Stimulated activated CD8-positive, alpha-beta memory T cell treated with anti-CD3 and anti-CD28 coated beads, Interleukin-15, amount 100 ng/mL, for 24 hours (primary cell): Measurements from ENCODE around the gene SASH1.

ENCODE experiments used
- DNase-seq: peaks from one replicate; pipeline ENCODE4 v3.0.0-alpha.2; 2020; ENCODE audit warnings: low read depth

Gene SASH1

DNA sequence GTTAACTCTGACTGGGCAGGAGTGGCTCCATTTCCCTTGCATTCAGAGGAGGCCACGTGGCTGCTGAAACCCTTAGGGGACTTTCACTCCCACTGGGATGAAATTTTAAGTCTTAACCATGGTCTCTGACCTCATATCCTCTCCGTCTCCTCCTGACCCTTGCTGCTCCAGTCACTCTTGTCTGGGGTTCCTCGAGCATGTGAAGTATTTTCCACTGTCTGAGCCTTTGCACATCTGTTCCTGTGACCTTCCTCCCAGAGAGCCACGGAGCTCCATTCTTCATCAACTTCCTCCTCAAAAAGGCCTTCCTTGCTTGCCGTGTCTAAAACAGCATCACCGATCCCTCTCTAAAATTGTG lies 251.2 kb downstream of the SASH1 start:
- DNase-seq = no peak

DNA sequence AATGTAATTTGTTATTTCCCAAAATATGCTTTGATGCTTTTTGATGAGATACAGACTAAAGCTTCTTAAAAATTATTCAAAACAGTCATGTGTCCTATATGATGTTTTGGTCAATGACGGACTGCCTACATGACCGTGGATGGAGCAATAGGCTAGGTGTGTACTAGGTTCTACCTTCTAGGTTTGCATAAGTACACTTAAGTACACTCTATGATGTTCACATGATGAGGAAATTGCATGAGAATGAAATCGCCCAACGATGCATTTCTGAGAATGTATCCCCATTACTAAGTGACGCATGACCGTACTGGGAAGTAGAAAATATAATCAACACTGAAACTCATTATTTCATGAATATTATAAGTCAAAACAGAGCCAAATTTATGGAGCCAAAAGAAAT lies 252.9 kb downstream of the SASH1 start:
- DNase-seq = no peak

- DNase-seq = no peak
Observed at GRCh38 chr6:148596891-148597455, 254.3 kb downstream of the SASH1 start.

DNA sequence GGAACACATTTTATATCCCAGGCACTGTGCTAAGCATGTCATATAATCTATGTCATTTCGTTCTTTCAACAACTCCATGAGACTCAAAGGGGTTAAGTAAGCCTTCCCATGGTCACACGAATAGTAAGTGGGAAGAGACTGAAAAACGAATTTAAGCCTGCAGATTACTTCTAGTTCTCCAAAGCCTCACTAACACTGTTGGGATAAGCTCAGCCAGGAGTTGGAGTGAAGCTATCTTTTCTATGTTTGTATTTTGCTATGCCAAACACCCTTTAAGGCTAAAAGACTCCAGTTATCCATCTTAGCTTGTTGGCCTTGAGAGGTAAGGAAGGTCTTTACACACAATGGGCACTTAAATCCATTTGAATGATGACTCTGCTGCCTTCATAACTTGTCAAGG lies 256.1 kb downstream of the SASH1 start:
- no peak for DNase-seq

GRCh38 chr6:148599967-148600426 lies 257.4 kb downstream of the SASH1 start:
- no peak for DNase-seq
